Measurements from ENCODE around the gene TBC1D12.

TBC1D12 gene

GRCh38 chr10:94397549-94398370, 4.6 kb upstream of the TBC1D12 start:
- Histone ChIP-seq H3K27ac (ENCODE audit: poor library complexity, severe bottlenecking) (peak overlapping the region; percentile 34), H3K27me3 (ENCODE audit: insufficient read depth, poor library complexity, severe bottlenecking) (no peaks in the 10 kb centered on the region), H3K36me3 (ENCODE audit: low read depth) (no peaks in the 10 kb centered on the region), H3K4me3 (ENCODE audit: severe bottlenecking) (no peak overlapping the region), H3K4me1 (ENCODE audit: insufficient read depth, poor library complexity, severe bottlenecking) (peaks cover 2% of the 10 kb centered on the region), H3K9me3 (ENCODE audit: severe bottlenecking) (no peaks in the 10 kb centered on the region)
- TF ChIP-seq CTCF (IDR thresholded peaks at IDR 0.05; ENCODE audit: poor library complexity, severe bottlenecking) = no peak
- DNase-seq (ENCODE audit: low spot score) (no peak), ATAC-seq (ENCODE audit: low read depth) (peak; percentile 24; the same call in 1 of the 3 replicates)

- ATAC-seq (ENCODE audit: low read depth) = no peak
- H3K36me3 ChIP-seq (ENCODE audit: low read depth) = no peaks in the 10 kb centered on the region
- H3K27me3 ChIP-seq (ENCODE audit: insufficient read depth, poor library complexity, severe bottlenecking) = no peaks in the 10 kb centered on the region
- DNase-seq (ENCODE audit: low spot score) = no peak
- no peak overlapping the region for H3K27ac ChIP-seq (ENCODE audit: poor library complexity, severe bottlenecking)
- no peaks in the 10 kb centered on the region for H3K9me3 ChIP-seq (ENCODE audit: severe bottlenecking)
- peaks cover 2% of the 10 kb centered on the region for H3K4me1 ChIP-seq (ENCODE audit: insufficient read depth, poor library complexity, severe bottlenecking)
- H3K4me3 ChIP-seq (ENCODE audit: severe bottlenecking) = no peak overlapping the region
- TF ChIP-seq CTCF (IDR thresholded peaks at IDR 0.05; ENCODE audit: poor library complexity, severe bottlenecking) = no peak
Measured at GRCh38 chr10:94398762-94399161, 3.6 kb upstream of the TBC1D12 start.

GRCh38 chr10:94402843-94403379, 570 bp downstream of the TBC1D12 start:
- H3K27ac ChIP-seq (ENCODE audit: poor library complexity, severe bottlenecking) = peak overlapping the region; percentile 77
- ATAC-seq (ENCODE audit: low read depth) (peak; percentile 10; the same call in 2 of the 3 replicates), DNase-seq (ENCODE audit: low spot score) (no peak)
- peak overlapping the region; percentile 70 for H3K4me3 ChIP-seq (ENCODE audit: severe bottlenecking)
- no peak for TF ChIP-seq CTCF (IDR thresholded peaks at IDR 0.05; ENCODE audit: poor library complexity, severe bottlenecking)
- H3K36me3 ChIP-seq (ENCODE audit: low read depth) = no peaks in the 10 kb centered on the region
- no peaks in the 10 kb centered on the region for H3K9me3 ChIP-seq (ENCODE audit: severe bottlenecking)
- peaks cover 2% of the 10 kb centered on the region for H3K4me1 ChIP-seq (ENCODE audit: insufficient read depth, poor library complexity, severe bottlenecking)
- H3K27me3 ChIP-seq (ENCODE audit: insufficient read depth, poor library complexity, severe bottlenecking) = no peaks in the 10 kb centered on the region

- no peaks in the 10 kb centered on the region for H3K27me3 ChIP-seq (ENCODE audit: insufficient read depth, poor library complexity, severe bottlenecking)
- H3K27ac ChIP-seq (ENCODE audit: poor library complexity, severe bottlenecking) = peak overlapping the region; percentile 77
- no peak for TF ChIP-seq CTCF (IDR thresholded peaks at IDR 0.05; ENCODE audit: poor library complexity, severe bottlenecking)
- no peaks in the 10 kb centered on the region for H3K9me3 ChIP-seq (ENCODE audit: severe bottlenecking)
- DNase-seq (ENCODE audit: low spot score) (peak; percentile 72), ATAC-seq (ENCODE audit: low read depth) (peak; percentile 66)
- H3K4me1 ChIP-seq (ENCODE audit: insufficient read depth, poor library complexity, severe bottlenecking) = peaks cover 2% of the 10 kb centered on the region
- peak overlapping the region; percentile 70 for H3K4me3 ChIP-seq (ENCODE audit: severe bottlenecking)
- no peaks in the 10 kb centered on the region for H3K36me3 ChIP-seq (ENCODE audit: low read depth)
Measured at GRCh38 chr10:94403380-94404213, 1.3 kb downstream of the TBC1D12 start.

All from RWPE2 (cell line).